Sigmoid colon (tissue), 7 donors: ENCODE measurements around the gene CDH13. TPM values are rescaled to one million over a fixed set of nuclear protein-coding genes. Genes with fewer than 3 reads are reported as not detected.

Experiments
- DNase-seq: peaks from one replicate; pipeline ENCODE4 v3.0.0-alpha.2; 2019
- H3K27ac ChIP-seq, 4 donors: fragments of 200-600 bp; sonication (generic); one replicate each; pipeline ENCODE4 v1.5.1; 2016 to 2019; ENCODE audit warnings: mild to moderate bottlenecking in 1 of 4
- H3K27me3 ChIP-seq, 3 donors: fragments of 200-600 bp; sonication (generic); one replicate each; pipeline ENCODE4 v1.5.1; 2019; ENCODE audit warnings: mild to moderate bottlenecking in 1 of 3
- H3K36me3 ChIP-seq, 4 donors: fragments of 200-600 bp; sonication (generic); one replicate each; pipeline ENCODE4 v1.5.1; 2016 to 2019
- H3K4me1 ChIP-seq, 4 donors: fragments of 200-600 bp; sonication (generic); one replicate each; pipeline ENCODE4 v1.5.1; 2017 to 2019
- H3K4me3 ChIP-seq, 4 donors: fragments of 200-600 bp; sonication (generic); one replicate each; pipeline ENCODE4 v1.5.1; 2017 to 2019; ENCODE audit warnings: mild to moderate bottlenecking in 2 of 4, moderate library complexity in 1 of 4
- H3K9me3 ChIP-seq, 4 donors: fragments of 200-600 bp in 3 of 4; sonication (generic) in 3 of 4; one replicate each; pipeline versions ENCODE4 v1.5.1 to v1.6.1; 2013 to 2019
- CTCF ChIP-seq, 4 experiments: fragments of 450-650 bp in 3 of 4; fragments of 200-600 bp in 1 of 4; IDR thresholded peaks; one replicate each; pipeline ENCODE4 v1.5.1; 2016 to 2019; ENCODE audit warnings: antibody characterized with exemption in 4 of 4, mild to moderate bottlenecking in 3 of 4, moderate library complexity in 2 of 4
- EP300 ChIP-seq, 4 donors: sonication (generic); formaldehyde crosslinking; IDR thresholded peaks; one replicate each; pipeline ENCODE4 v1.6.1; 2017; ENCODE audit warnings: antibody characterized with exemption in 4 of 4
- POLR2A ChIP-seq, 2 donors: fragments of 450-650 bp; IDR thresholded peaks; one replicate each; pipeline ENCODE4 v1.6.1; 2016; ENCODE audit warnings: antibody characterized with exemption in 2 of 2, mild to moderate bottlenecking in 2 of 2, moderate library complexity in 2 of 2
- POLR2AphosphoS5 ChIP-seq, 4 donors: sonication (generic); formaldehyde crosslinking; IDR thresholded peaks; one replicate each; pipeline ENCODE4 v1.6.1; 2017; ENCODE audit warnings: antibody characterized with exemption in 4 of 4
- WGBS, 2 donors: extraction: QIAGEN DNeasy Blood & Tissue Kit; methylation state at CpG; one replicate each; pipeline ENCODE4 v1.1.7; 2013; 5-methylcytosine and 5-hydroxymethylcytosine counted together
- intact Hi-C: fragments of 100-400 bp; cut with DNase I; formaldehyde crosslinking; loops from one replicate; pipeline ENCODE4 v1.15.1; 2023
- polyA plus RNA-seq, 3 donors: library from polyadenylated mRNA; stranded (reverse); fragments of 200-250 nt; gene quantifications; one replicate each; pipeline ENCODE4 v1.2.3, GENCODE V29; 2013
- total RNA-seq, 4 donors: library from RNA; depleted of rRNA; stranded (reverse); fragments of >200 nt; gene quantifications; one replicate each; pipeline ENCODE4 v1.1.0, GENCODE V29; 2016
- donor health status: healthy with polysubstance abuse.
- donor health status: Bipolar disorder and iron deficiency.
- donor health status: healthy.

Gene CDH13
- total and polyA plus RNA-seq, 7 donors: 0.60 to 17.6 (median 11.8) TPM

- TF ChIP-seq POLR2AphosphoS5 (IDR thresholded peaks at IDR 0.05): no peak
These were observed 135.1 kb downstream of the CDH13 start for GRCh38 chr16:82761858-82762257.

DNA sequence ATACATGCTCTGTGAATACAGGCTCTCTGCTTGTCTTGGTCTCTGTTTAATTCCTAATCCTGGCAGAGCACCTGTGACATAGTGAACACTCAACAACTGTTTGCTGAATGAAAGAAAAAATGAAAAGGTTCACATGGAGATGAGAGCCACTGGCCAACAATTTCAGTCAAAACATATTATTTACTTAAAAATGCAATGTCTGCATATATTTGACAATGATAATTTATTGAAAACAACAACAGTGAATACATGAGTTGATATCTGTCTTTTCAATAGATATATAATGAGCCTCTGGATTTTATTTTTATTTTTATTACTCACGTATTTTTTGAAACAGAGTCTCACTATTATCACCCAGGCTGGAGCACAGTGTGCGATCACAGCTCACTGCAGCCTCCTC is 136.6 kb downstream of the CDH13 start:
- Histone ChIP-seq H3K27ac (no peak overlapping the region), H3K4me3 (no peak overlapping the region), H3K4me1 (peaks cover 0 to 25% (median 11%) of the 10 kb centered on the region in 4 donors), H3K27me3 (no peaks in the 10 kb centered on the region), H3K9me3 (no peaks in the 10 kb centered on the region), H3K36me3 (no peaks in the 10 kb centered on the region)
- WGBS, 2 donors: 92% methylated on average over 2 of the region's 2 CpGs
- no peak for DNase-seq
- TF ChIP-seq CTCF (IDR thresholded peaks at IDR 0.05): no peak
- TF ChIP-seq EP300 (IDR thresholded peaks at IDR 0.05): no peak
- TF ChIP-seq POLR2A (IDR thresholded peaks at IDR 0.05): no peak
- TF ChIP-seq POLR2AphosphoS5 (IDR thresholded peaks at IDR 0.05): no peak
- intact Hi-C loops: no loop called here

More at GRCh38 chr16:82761858-82762257, 135.1 kb downstream of the CDH13 start:
- Histone ChIP-seq H3K4me3 (peak overlapping the region in 3 of 4 donors; percentile 4 to 26 (median 8)), H3K27ac (peak overlapping the region in 1 of 4 donors; percentile 4), H3K9me3 (no peaks in the 10 kb centered on the region), H3K27me3 (no peaks in the 10 kb centered on the region), H3K36me3 (no peaks in the 10 kb centered on the region), H3K4me1 (peaks cover 0 to 25% (median 11%) of the 10 kb centered on the region in 4 donors)
- no peak for DNase-seq
- WGBS, 2 donors: 3 to 16% methylated on average over 3 of the region's 3 CpGs
- intact Hi-C loops: no loop called here

- intact Hi-C loops: no loop called here
- Histone ChIP-seq H3K4me1 (peaks cover 0 to 7% (median 0%) of the 10 kb centered on the region in 4 donors), H3K36me3 (no peaks in the 10 kb centered on the region), H3K27me3 (no peaks in the 10 kb centered on the region), H3K4me3 (no peak overlapping the region), H3K9me3 (no peaks in the 10 kb centered on the region), H3K27ac (no peak overlapping the region)
- no peak for TF ChIP-seq POLR2A (IDR thresholded peaks at IDR 0.05)
- no peak for TF ChIP-seq EP300 (IDR thresholded peaks at IDR 0.05)
- TF ChIP-seq CTCF (IDR thresholded peaks at IDR 0.05): no peak
- no peak for TF ChIP-seq POLR2AphosphoS5 (IDR thresholded peaks at IDR 0.05)
- WGBS, 2 donors: 84 to 89% methylated on average over 3 of the region's 3 CpGs
- DNase-seq: no peak
These were observed 140.4 kb downstream of the CDH13 start for GRCh38 chr16:82767198-82767597.

- H3K4me3 ChIP-seq: no peak overlapping the region
- 85 to 86% methylated on average over 4 of the region's 4 CpGs for whole genome bisulfite sequencing, 2 donors
- H3K36me3 ChIP-seq: no peaks in the 10 kb centered on the region
- no peak for DNase-seq
- TF ChIP-seq CTCF (IDR thresholded peaks at IDR 0.05) (no peak), EP300 (IDR thresholded peaks at IDR 0.05) (no peak), POLR2AphosphoS5 (IDR thresholded peaks at IDR 0.05) (no peak), POLR2A (IDR thresholded peaks at IDR 0.05) (no peak)
- H3K9me3 ChIP-seq: no peaks in the 10 kb centered on the region
- no peak overlapping the region for H3K27ac ChIP-seq
- H3K4me1 ChIP-seq: peaks cover 0 to under 1% (median 0%) of the 10 kb centered on the region in 4 donors
- no peaks in the 10 kb centered on the region for H3K27me3 ChIP-seq
- intact Hi-C loops: no loop called here
These were observed 141.0 kb downstream of the CDH13 start for GRCh38 chr16:82767808-82768207.

- intact Hi-C loops: no loop called here
- Histone ChIP-seq H3K4me3 (no peak overlapping the region), H3K9me3 (no peaks in the 10 kb centered on the region), H3K27ac (no peak overlapping the region), H3K27me3 (peaks cover 0 to 3% (median 0%) of the 10 kb centered on the region in 3 donors), H3K36me3 (no peaks in the 10 kb centered on the region), H3K4me1 (no peaks in the 10 kb centered on the region)
- no peak for DNase-seq
- 87 to 88% methylated on average over 5 of the region's 5 CpGs for WGBS, 2 donors
- TF ChIP-seq POLR2A (IDR thresholded peaks at IDR 0.05) (no peak), POLR2AphosphoS5 (IDR thresholded peaks at IDR 0.05) (no peak), EP300 (IDR thresholded peaks at IDR 0.05) (no peak), CTCF (IDR thresholded peaks at IDR 0.05) (no peak)
These were observed 143.1 kb downstream of the CDH13 start for GRCh38 chr16:82769845-82770244.
